Amniotic stem cell (primary cell): Measurements from ENCODE around the gene SRD5A3.
A peak's percentile ranks its signal among the peaks of the same experiment; 100 is the strongest.

Source experiments
- DNase-seq: peaks from one replicate; lab custom pipeline; 2025; lab: John Stamatoyannopoulos, UW

The SRD5A3 gene

DNA sequence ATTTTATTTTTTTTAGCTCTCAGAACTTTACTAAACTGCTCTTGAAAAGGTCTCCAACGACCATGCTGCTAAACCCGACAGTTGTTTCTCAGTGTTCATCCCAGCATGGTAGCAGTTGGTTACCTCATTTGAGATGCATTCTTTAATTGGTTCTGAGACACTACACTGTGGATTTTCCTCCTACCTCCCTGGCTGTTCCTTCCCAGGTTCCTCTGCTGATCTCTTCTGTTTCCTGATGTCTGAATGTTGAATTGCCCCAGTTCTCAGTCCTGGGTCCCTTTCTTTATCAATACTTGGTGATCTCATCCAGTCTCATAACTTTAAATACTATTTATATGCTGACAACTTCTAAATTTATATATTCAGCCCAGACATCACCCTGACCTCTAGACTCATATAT, 30.7 kb downstream of the SRD5A3 start:
- DNase-seq = no peak

DNA sequence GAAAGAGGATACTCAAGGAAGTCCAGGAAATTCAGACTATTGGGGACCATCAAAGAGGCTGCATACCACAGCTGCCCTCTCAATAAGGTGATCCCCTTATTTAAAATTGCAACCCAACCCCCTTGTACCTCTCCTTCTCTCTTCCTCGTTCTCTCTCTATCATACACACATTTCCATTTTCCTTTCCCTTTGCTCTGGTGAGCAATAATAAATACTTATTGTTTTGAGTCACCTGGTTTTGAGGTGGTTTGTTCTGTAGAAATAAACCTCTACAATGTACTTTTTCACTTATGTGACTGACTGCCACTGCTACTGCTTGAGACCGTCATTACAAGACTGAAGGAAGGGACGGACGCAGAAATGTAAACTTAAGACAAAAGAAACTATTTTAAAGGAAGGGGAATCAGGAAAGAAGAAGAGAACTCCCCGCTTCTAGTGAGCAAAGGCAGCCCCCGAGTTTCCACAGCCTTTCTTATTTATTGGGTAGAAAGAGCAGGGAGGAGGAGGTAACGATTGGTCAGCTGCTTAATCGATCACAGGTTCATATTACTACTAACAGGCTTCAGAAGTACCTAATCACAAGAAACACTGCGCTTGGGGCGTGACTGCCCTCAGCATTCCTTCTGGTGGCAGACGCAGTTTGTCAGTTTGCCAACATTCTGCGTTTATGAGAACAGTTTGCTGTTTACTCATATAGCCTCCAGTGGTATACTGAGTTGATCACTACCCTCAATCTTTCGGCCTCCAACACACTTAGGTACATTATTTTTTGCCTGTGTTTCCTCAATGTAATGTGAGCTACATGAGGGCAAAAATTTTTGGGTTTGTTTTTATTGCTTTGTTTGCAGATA, 32.8 kb downstream of the SRD5A3 start:
- no peak for DNase-seq

DNA sequence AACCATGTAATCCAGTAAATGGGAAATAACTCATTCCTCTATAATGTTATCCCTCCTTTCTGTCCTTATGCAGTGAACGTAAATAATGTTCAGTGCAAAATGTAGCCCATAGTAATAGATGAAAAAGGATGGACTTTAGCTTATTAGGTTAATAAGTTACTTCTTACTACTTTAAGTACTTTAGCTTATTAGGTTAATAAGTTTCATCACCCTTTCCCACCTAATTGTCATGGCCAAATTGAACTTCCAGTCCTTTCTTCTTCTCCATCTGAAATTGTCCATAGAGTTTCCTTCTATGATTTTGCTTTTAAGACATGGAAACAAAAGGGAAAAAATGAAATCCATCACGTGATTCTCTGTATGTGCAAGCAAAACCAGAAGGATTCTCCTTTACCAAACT, 34.5 kb downstream of the SRD5A3 start:
- no peak for DNase-seq

DNA sequence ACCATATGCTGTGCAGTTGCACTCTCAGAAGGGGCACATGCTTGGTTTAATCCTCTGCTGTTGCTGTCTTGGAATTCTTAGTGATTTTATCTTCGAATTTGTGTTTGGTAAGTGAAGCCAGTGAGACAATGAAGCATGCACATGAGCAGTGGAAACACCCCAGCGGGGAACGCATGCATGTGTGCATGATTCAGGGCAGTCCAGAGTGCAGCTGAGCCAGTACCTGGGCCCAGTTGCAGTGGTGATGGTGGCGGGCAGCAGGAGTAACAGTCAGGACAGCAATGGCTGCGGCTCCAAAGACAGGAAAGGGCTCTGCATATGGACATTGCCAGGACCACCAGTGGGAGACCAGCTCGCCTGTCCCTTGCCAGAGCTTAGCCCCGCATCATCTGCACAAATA, 35.5 kb downstream of the SRD5A3 start:
- no peak for DNase-seq

GRCh38 chr4:55382488-55383003, 36.5 kb downstream of the SRD5A3 start:
- DNase-seq = no peak

DNA sequence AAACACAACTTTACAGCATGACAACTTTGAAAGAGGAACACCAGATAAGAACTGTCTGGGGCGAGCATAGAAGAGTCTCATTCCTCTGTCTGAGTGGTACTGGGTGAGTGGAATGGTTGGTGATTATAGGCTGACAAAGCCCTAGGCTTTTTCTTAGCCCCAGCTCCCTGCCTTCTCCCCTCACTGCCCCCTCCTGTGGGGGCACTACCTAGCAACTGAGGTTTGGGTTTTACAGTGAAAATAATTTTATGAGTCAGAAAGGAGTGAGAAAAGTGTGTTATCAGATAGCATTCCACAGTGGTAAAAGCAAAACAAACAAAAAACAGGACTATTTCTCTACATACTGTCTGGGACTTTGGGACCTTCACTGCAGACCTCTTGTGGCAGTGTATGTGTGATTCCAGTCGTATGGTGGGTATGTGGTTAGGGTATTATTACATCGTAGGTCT, 39.2 kb downstream of the SRD5A3 start:
- DNase-seq = no peak

DNA sequence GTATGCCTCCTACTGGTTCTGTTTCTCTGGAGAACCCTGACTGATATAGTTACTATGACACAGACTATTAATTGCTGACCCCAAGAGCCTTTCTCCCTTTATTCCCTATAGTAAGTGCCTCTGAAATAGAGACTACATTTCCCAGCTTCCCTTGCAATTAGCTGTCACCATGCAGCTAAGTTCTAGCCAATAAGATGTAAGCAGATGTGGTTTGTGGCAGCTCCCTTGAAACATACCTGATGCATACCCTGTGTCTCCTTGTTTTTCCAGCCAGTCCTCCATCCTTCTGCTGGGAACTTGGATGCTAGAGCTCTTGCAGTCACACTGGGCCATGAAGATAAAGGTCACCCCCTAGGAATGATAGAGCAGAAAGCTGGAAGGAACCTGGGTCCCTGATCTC, 40.0 kb downstream of the SRD5A3 start:
- DNase-seq = no peak

DNA sequence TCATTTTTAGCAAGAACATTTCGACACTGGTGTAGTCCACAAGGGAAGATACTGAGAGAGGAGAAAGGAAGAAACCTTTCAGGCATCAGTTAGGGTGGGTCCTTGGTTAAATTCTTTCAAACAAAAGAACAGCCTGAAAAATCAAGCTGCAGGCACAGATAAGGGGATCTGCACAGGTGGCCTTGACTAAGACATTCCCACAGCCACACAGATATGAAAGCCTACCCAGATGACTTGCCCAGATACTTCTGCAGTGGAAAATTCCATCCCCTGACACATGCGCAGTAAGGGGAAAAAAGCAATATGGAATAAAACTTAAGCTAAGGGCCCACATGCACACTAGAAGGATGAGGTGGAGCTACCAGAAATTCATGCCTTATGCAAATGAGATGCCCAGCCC, 40.8 kb downstream of the SRD5A3 start:
- no peak for DNase-seq

GRCh38 chr4:55393461-55394320, 47.6 kb downstream of the SRD5A3 start:
- no peak for DNase-seq

DNA sequence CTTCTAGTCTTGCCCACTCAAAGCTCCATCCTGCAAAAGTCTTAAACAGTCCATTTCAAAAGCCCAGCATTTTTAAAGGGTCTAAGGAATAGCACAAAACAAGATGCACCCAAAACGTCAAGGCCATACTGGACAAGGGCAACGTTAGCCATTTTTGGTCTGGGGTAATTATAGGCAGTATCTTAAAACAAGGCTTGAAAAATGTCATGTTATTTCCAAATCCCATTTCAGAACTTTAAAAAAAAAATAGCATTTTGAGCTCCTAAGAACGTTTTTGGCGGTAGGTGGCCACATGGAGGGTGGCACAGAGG, 49.1 kb downstream of the SRD5A3 start:
- no peak for DNase-seq

GRCh38 chr4:55395529-55396307, 49.7 kb downstream of the SRD5A3 start, which contains the start of gene TMEM165:
Gene TMEM165 (plus strand): TSS chr4:55395957. CDS start chr4:55396190, 233 bp downstream.
- peak; percentile 79 for DNase-seq

DNA sequence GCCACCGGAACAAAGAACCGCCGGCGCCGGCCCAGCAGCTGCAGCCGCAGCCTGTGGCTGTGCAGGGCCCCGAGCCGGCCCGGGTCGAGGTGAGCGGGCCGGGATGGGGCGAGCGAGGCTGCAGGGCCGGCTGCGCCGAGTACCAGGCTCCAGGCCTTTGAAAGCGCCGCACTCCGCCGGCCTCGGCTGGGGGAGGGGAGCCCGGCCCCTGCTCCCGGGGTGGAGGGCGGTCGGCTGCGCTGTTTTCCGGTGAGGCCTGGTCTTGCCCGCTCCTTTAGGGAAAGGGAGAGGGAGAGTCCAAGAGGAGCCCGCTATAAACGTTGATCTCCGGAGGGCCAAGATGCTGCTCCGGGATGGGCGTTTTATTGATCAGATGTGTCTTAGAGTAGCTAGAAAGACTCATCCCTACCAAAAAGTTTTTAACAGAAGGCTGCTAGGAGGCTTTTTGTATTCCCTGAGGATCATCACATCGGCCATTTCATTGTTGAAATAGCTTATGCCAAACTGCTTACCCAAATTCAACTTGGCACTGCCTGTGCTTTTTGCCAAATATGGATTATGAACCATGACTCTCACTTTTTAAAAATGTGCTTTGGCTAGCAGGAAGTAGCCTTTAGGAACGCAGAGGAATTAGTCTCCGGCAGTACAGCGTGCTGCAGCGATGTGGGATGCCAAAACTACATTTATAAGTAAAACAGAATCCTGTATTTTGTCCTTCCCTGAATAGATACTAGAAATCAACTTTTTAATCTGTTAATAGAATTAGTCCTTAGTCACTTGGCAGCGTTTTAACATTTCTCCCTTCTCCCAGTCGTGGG, 50.5 kb downstream of the SRD5A3 start:
- DNase-seq = peak; percentile 21

GRCh38 chr4:55397126-55397436, 51.0 kb downstream of the SRD5A3 start:
- no peak for DNase-seq

DNA sequence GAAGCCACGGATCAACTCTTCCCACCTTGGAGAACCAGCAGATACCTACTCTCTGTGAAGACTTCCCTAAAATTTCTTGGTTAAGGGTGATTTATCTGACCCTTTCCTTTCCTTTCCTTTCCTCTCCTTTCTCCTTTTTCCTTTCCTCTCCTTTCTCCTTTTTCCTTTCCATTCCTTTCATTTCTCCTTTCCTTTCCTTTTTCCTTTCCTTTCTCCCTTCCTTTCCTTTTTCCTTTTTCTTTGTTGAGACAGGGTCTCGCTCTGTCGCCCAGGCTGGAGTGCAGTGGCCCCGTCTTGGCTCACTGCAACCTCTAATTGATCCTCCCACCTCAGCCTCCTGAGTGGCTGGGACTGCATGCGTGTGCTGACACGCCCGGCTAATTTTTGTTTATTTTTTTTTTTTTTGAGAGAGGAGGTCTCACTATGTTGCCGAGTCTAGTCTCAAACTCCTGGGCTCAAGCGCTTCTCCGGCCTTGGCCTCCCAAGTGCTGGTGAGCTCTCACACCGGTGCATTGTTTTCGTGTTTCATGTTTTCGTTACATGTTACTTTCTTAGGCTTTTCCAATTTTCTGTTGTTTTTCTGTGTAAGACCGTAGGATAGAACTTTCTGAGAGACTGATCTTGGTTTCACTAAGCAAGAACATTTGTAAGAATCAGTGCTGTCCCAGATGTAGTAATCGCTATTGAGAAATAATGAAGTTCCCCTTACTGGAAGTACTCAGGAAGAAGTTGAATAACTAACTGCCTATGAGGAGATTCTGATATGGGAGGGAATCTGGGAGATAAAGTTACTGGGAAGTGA, 51.7 kb downstream of the SRD5A3 start:
- no peak for DNase-seq

GRCh38 chr4:55398461-55398860, 52.4 kb downstream of the SRD5A3 start:
- DNase-seq = no peak

GRCh38 chr4:55398966-55399365, 52.9 kb downstream of the SRD5A3 start:
- DNase-seq = no peak

DNA sequence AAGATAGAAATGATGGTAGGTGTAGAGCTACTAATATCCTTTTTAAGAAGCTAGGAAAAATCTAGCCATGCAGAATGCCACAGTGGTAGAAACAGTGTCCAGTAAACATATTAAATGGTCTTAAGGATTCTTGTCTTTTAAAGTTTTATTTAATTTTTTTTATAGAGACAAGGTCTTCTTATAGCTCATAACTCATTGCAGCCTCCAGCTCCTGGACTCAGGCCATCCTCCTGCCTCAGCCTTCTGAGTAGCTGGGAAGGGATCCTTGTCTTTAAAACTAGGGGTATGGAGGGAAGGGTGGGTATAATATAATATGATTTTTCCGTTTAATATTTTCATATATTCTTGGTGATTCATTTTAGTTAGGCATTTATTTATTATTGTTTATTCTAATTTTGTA, 53.5 kb downstream of the SRD5A3 start:
- DNase-seq = no peak

DNA sequence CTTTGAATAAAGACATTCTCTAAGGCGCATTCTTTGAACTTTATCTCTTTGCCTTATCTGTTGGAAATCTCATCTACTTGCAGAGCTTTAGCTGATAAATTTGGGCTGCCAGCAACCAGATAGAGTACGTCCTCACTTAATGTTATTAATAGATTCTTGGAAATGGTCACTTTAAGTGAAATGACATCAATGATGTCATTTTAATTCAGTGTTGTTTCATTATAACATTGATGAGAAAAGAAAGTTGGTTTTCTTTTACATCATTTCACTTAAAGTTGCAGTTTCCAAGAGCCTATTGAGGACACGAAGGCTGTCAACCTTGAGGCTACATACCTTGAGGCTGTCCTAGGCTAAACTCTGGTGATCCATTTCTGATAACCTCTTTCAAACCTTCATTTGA, 59.0 kb downstream of the SRD5A3 start:
- no peak for DNase-seq

GRCh38 chr4:55406545-55406944, 60.5 kb downstream of the SRD5A3 start:
- DNase-seq = no peak

DNA sequence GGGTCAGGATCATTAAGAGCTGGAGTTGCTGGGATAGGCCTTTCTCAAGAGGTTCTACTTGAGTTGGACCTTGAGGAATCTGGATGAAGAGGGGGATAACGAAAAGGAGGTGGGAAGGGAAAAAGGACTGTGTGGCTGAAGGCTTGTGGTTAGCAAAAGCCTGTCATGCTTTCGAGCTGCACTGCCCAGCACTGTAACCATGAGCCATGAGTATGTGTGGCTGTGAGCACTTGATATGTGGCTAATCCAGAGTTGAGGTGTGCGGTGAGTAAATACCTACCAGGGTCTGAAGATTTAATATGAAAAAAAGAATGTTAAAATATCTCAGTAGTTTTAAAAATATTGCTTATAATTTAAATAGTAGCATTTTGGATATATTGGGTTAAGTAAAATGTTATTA, 61.1 kb downstream of the SRD5A3 start:
- no peak for DNase-seq

- no peak for DNase-seq
These were observed 61.7 kb downstream of the SRD5A3 start for GRCh38 chr4:55407764-55408163.
